Measurements from ENCODE around the gene TIMM22. TPM values are rescaled to one million over a fixed set of nuclear protein-coding genes. Genes with fewer than 3 reads are reported as not detected.

TIMM22 gene
- total RNA-seq: 13.7 and 17.3 TPM in 2 replicates

DNA sequence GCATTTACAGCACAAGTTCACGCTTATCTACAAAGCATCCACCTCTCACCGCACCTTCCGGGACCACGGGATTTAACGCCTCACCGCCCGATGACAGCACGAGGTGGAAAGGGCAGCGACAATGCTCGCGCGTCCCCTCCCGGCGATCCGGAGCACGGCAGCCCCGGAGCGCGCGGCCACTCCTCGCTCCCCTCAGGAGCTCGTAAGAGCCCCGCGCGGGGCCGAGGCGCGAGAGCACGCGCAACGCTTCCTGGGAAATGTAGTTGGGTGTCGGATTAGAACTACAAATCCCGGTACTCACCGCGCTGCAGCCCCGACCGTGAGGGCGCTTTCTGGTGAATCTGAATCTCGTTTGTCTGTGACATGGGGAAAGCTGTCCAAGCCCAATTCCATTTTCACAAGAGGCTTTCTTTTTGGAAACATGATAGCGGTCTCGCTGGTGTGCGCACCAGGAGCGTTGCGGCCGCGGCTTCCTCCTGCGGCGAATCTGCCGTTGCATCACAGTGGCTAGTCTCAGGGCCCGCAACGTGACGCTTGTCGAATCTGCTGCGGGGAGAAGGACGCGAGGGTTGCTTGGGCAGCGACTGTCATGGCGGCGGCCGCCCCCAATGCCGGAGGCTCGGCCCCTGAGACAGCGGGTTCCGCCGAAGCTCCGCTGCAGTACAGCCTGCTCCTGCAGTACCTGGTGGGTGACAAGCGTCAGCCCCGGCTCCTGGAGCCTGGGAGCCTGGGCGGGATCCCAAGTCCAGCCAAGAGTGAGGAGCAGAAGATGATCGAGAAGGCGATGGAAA, at the start of gene TIMM22:
TIMM22 (plus strand) TSS at position 576 of the 791 bp plus-strand sequence; CDS start at position 590, 14 bp downstream.

DNA sequence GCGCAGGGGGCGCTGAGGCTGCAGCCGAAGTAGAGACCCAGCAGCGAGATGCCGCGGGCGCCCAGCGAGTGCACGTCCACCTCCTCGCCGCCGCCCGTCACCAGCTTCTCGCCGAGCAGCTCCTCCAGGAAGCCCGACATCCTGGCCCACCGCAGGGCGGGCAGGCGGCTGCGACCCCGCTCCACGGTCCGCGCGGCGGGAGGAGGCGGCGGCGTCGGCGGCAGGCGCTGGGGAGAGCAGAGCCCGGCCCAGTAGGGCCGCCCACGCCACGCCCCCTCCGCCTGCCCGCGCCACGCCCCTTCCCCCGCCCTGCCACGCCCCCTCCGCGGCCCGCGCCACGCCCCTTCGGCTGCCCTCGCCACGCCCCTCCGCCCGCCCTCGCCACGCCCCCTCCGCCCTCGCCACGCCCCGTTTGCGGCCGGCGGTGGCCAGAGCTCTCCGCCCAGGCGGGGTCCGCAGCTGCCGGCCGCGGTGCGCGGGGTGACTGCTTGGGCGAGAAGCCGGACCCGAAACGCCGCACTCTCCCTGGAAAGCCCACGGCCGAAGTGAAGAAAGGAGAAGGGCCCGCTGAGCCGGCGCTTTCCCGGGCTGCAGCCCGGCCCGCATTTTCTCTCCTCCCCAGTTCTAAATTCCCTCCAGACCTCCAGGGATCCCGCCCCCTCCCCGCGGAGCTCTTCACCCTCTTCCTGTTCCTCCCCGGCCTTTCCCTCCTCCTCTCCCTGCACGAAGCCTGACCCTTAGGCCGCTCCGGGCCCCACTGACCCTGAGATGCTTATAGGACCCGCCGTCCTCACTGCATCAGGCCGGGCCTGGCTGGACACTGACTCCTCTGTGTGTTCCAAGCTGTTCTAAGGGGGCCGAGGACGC, 17.2 kb upstream of the TIMM22 start, which contains the start of gene NXN:
NXN (minus strand) TSS at position 238 of the 867 bp plus-strand sequence.

Other genes with a start within 250 kb of the TIMM22 start
- gene GEMIN4, start 244.9 kb upstream of the TIMM22 start, total RNA-seq: 12.6 and 12.8 TPM in 2 replicates
- gene GLOD4, start 214.8 kb upstream of the TIMM22 start, total RNA-seq: 36.3 and 58.0 TPM in 2 replicates
- 17.7 and 19.5 TPM in 2 replicates for gene MRM3, start 214.8 kb upstream of the TIMM22 start, total RNA-seq
- gene NXN, start 17.4 kb upstream of the TIMM22 start, total RNA-seq: 20.7 and 46.0 TPM in 2 replicates
- gene ABR, start 182.9 kb downstream of the TIMM22 start, total RNA-seq: 30.5 and 36.5 TPM in 2 replicates